SK-N-SH (cell line): ENCODE data around the gene LMBR1L. TPM values are rescaled to one million over a fixed set of nuclear protein-coding genes. Genes with fewer than 3 reads are reported as not detected.

Experiments used
- CTCF ChIA-PET: fragments of 300-600, 350-600 bp; formaldehyde crosslinking; extraction: SDS; loops from one replicate; lab custom pipeline; 2021; lab: Yijun Ruan, JAX
- POLR2A ChIA-PET: fragments of 350-600 bp; sonication (Branson Sonifier 250); formaldehyde crosslinking; extraction: SDS; loops from one replicate; lab custom pipeline; 2020; ENCODE audit warnings: antibody characterized with exemption, inconsistent platforms; lab: Yijun Ruan, JAX
- DNase-seq: peaks from one replicate; pipeline ENCODE4 v3.0.0; 2012
- H2AFZ ChIP-seq: fragments of 200-600 bp; sonication (generic); 2 replicates; pipeline ENCODE4 v1.8.1; 2016; ENCODE audit warnings: antibody characterized with exemption, mild to moderate bottlenecking, low read depth
- H3F3A ChIP-seq: fragments of 200-600 bp; sonication (generic); replicated peaks from 2 replicates; pipeline ENCODE3; 2016; ENCODE audit warnings: antibody characterized with exemption, mild to moderate bottlenecking; ENCODE audit not compliant: insufficient read depth
- H3K27ac ChIP-seq, 2 experiments: fragments of 200-500 bp in 1 of 2; fragments of 200-600 bp in 1 of 2; sonication (Bioruptor generic) in 1 of 2; sonication (generic), shearing (Covaris generic) in 1 of 2; 2 replicates each; pipeline versions ENCODE4 v1.5.1 to v1.6.1; 2014 to 2016; ENCODE audit warnings: low read depth in 2 of 2, inconsistent platforms in 1 of 2, low read length in 1 of 2, mild to moderate bottlenecking in 1 of 2, mixed read lengths in 1 of 2
- H3K27me3 ChIP-seq: fragments of 200-600 bp; sonication (generic), shearing (Covaris generic); 2 replicates; pipeline ENCODE4 v1.6.1; 2016; ENCODE audit warnings: mixed run types; ENCODE audit not compliant: insufficient read depth
- H3K36me3 ChIP-seq, 2 experiments: fragments of 200-500 bp in 1 of 2; fragments of 200-600 bp in 1 of 2; sonication (Bioruptor generic) in 1 of 2; sonication (generic) in 1 of 2; replicated peaks in 1 of 2; 2 replicates each; pipeline versions ENCODE3 to v1.5.1; 2014 to 2016; ENCODE audit warnings: low read length in 1 of 2, mild to moderate bottlenecking in 1 of 2; ENCODE audit not compliant: insufficient read depth in 2 of 2, control insufficient read depth in 1 of 2
- H3K4me1 ChIP-seq, 2 experiments: fragments of 200-500 bp in 1 of 2; fragments of 200-600 bp in 1 of 2; sonication (Bioruptor generic) in 1 of 2; sonication (generic), shearing (Covaris generic) in 1 of 2; 2 replicates each; pipeline versions ENCODE4 v1.5.1 to v1.6.1; 2014 to 2016; ENCODE audit warnings: low read depth in 1 of 2, low read length in 1 of 2, mixed run types in 1 of 2; ENCODE audit not compliant: insufficient read depth in 2 of 2, control insufficient read depth in 1 of 2
- H3K4me2 ChIP-seq: fragments of 200-600 bp; sonication (generic), shearing (Covaris generic); 2 replicates; pipeline ENCODE4 v1.6.1; 2017; ENCODE audit warnings: mixed run types
- H3K4me3 ChIP-seq, 2 experiments: fragments of 200-500 bp in 1 of 2; fragments of 200-600 bp in 1 of 2; sonication (Bioruptor generic) in 1 of 2; sonication (generic), shearing (Covaris generic) in 1 of 2; 2 replicates each; pipeline versions ENCODE4 v1.5.1 to v1.8.1; 2014 to 2016; ENCODE audit warnings: low read depth in 2 of 2, inconsistent platforms in 1 of 2, low read length in 1 of 2, mild to moderate bottlenecking in 1 of 2, mixed read lengths in 1 of 2, moderate library complexity in 1 of 2
- H3K79me2 ChIP-seq: fragments of 200-600 bp; sonication (generic); 2 replicates; pipeline ENCODE4 v1.8.1; 2017; ENCODE audit warnings: mild to moderate bottlenecking; ENCODE audit not compliant: insufficient read depth
- H3K9ac ChIP-seq: fragments of 200-600 bp; sonication (generic); 2 replicates; pipeline ENCODE4 v1.6.1; 2017; ENCODE audit warnings: mixed run types
- H3K9me2 ChIP-seq: fragments of 200-600 bp; sonication (generic); 2 replicates; pipeline ENCODE4 v1.6.1; 2017; ENCODE audit warnings: mixed run types
- H3K9me3 ChIP-seq: fragments of 200-600 bp; sonication (generic); 2 replicates; pipeline ENCODE4 v1.6.1; 2017; ENCODE audit warnings: mixed run types, mild to moderate bottlenecking, moderate library complexity
- H4K20me1 ChIP-seq: fragments of 200-600 bp; sonication (generic); 2 replicates; pipeline ENCODE4 v1.6.1; 2017; ENCODE audit warnings: mild to moderate bottlenecking, mixed run types; ENCODE audit not compliant: insufficient read depth
- CTCF ChIP-seq: fragments of 200-600 bp; sonication (generic); IDR thresholded peaks from 2 replicates; pipeline ENCODE4 v1.6.1; 2017; ENCODE audit warnings: antibody characterized with exemption, mild to moderate bottlenecking, moderate library complexity
- EP300 ChIP-seq, 2 experiments: IDR thresholded peaks; 2 replicates each; pipeline versions ENCODE4 v1.4.0 to v1.6.1; 2012; ENCODE audit warnings: borderline replicate concordance in 1 of 2, low read depth in 1 of 2, low read length in 1 of 2
- FOXJ3 ChIP-seq: sonication (generic); formaldehyde crosslinking; IDR thresholded peaks from 2 replicates; pipeline ENCODE4 v1.5.1; 2020; ENCODE audit warnings: mild to moderate bottlenecking, missing genetic modification reagents
- FOXM1 ChIP-seq: IDR thresholded peaks from 2 replicates; pipeline ENCODE4 v1.4.0; 2012; ENCODE audit warnings: low read depth, mild to moderate bottlenecking
- GABPA ChIP-seq: IDR thresholded peaks from 2 replicates; pipeline ENCODE4 v1.4.0; 2012; ENCODE audit warnings: low read depth, mild to moderate bottlenecking
- IRF3 ChIP-seq: fragments of 150-350 bp; IDR thresholded peaks from 2 replicates; pipeline ENCODE4 v1.6.1; 2016; ENCODE audit warnings: mild to moderate bottlenecking, low read depth, low read length
- JUND ChIP-seq: IDR thresholded peaks from 2 replicates; pipeline ENCODE4 v1.4.0; 2012
- MEF2A ChIP-seq: IDR thresholded peaks from 2 replicates; pipeline ENCODE4 v1.4.0; 2012; ENCODE audit warnings: low read depth, borderline replicate concordance
- NFIC ChIP-seq: IDR thresholded peaks from 2 replicates; pipeline ENCODE4 v1.4.0; 2012; ENCODE audit warnings: borderline replicate concordance
- REST ChIP-seq: IDR thresholded peaks from 2 replicates; pipeline ENCODE4 v1.6.1; 2012; ENCODE audit warnings: mild to moderate bottlenecking, low read depth, low read length, moderate library complexity
- RFX5 ChIP-seq: IDR thresholded peaks from 2 replicates; pipeline ENCODE4 v1.6.1; 2012; ENCODE audit warnings: mild to moderate bottlenecking, improper control_type of control experiment, low read length
- RXRA ChIP-seq: IDR thresholded peaks from 2 replicates; pipeline ENCODE4 v1.4.0; 2012; ENCODE audit warnings: low read depth, mild to moderate bottlenecking, borderline replicate concordance
- SMC3 ChIP-seq: IDR thresholded peaks from 2 replicates; pipeline ENCODE4 v1.6.1; 2012; ENCODE audit warnings: low read depth, low read length, improper control_type of control experiment
- TEAD4 ChIP-seq: IDR thresholded peaks from 2 replicates; pipeline ENCODE4 v1.4.0; 2012; ENCODE audit warnings: mild to moderate bottlenecking, borderline replicate concordance; ENCODE audit not compliant: insufficient read depth
- USF2 ChIP-seq: fragments of 150-350 bp; IDR thresholded peaks from 2 replicates; pipeline ENCODE4 v1.6.1; 2017; ENCODE audit warnings: antibody characterized with exemption, low read length, low read depth, borderline replicate concordance
- ZBTB33 ChIP-seq: IDR thresholded peaks from 2 replicates; pipeline ENCODE4 v1.4.0; 2012; ENCODE audit warnings: low read depth, borderline replicate concordance
- WGBS: methylation state at CpG from one replicate; pipeline ENCODE4 v1.1.6; 2017; ENCODE audit warnings: low lambda C conversion rate; 5-methylcytosine and 5-hydroxymethylcytosine counted together
- polyA plus RNA-seq, 3 experiments: library from polyadenylated mRNA; depleted of rRNA; stranded (reverse); fragments of >200 nt; gene quantifications; 2 replicates each; pipeline ENCODE4 v1.2.3, GENCODE V29; 2012

The LMBR1L gene
- polyA plus RNA-seq, 1 of the 3 experiments (the other 2 are of a cell fraction), result 61.4 TPM

GRCh38 chr12:49098703-49099102 lies 11.9 kb downstream of the LMBR1L start:
- H3K79me2 ChIP-seq, result no peaks in the 10 kb centered on the region
- H2AFZ ChIP-seq, result no peak overlapping the region
- H3K9ac ChIP-seq, result no peak overlapping the region
- no peaks in the 10 kb centered on the region for H4K20me1 ChIP-seq
- H3K27me3 ChIP-seq, result peaks cover 9% of the 10 kb centered on the region; the same call in 1 of the 2 replicates
- DNase-seq, result no peak
- whole genome bisulfite sequencing, result 97% methylated on average over 2 of the region's 2 CpGs
- no peaks in the 10 kb centered on the region for H3K9me3 ChIP-seq
- H3F3A ChIP-seq, result no peaks in the 10 kb centered on the region
- ChIA-PET CTCF (interaction anchor here (0.6 to 25.0 kb wide), 17 partner anchors 10 to 248 kb away, joined by 3 to 315 read pairs (median 6); partner anchors contain the start of genes DNAJC22, LMBR1L and RHEBL1), POLR2A (interaction anchor here (2.4 kb wide), 1 partner anchor 11 kb away, joined by 9 read pairs; no protein-coding TSS in a partner anchor)
- H3K4me1 ChIP-seq, result peaks cover 0 to 13% of the 10 kb centered on the region in 2 experiments; a peak in 1 of 4 replicates
- no peak overlapping the region for H3K4me3 ChIP-seq
- no peak overlapping the region for H3K27ac ChIP-seq
- no peak overlapping the region for H3K4me2 ChIP-seq
- H3K36me3 ChIP-seq, result peaks cover 28 to 46% of the 10 kb centered on the region in 2 experiments
- no peaks in the 10 kb centered on the region for H3K9me2 ChIP-seq
- TF ChIP-seq FOXJ3 (no peak), RFX5 (no peak), FOXM1 (no peak), REST (no peak), SMC3 (no peak), RXRA (no peak), TEAD4 (no peak), JUND (no peak)

- POLR2A ChIA-PET, result interaction anchor here (0.8 to 0.9 kb wide), 2 partner anchors 12 to 33 kb away, joined by 3 to 4 read pairs; partner anchors contain the start of gene TUBA1B
- no peak overlapping the region for H2AFZ ChIP-seq
- TF ChIP-seq GABPA (no peak), CTCF (peak; percentile 79), RFX5 (no peak), RXRA (no peak), NFIC (no peak), MEF2A (no peak), EP300 (IDR thresholded peaks at IDR 0.05; ENCODE audit: borderline replicate concordance in 1 of 2, low read depth in 1 of 2, low read length in 1 of 2) (no peak), IRF3 (no peak), USF2 (no peak), ZBTB33 (no peak), SMC3 (peak; percentile 54)
Observed at GRCh38 chr12:49098035-49098451, 12.6 kb downstream of the LMBR1L start.

More at GRCh38 chr12:49098035-49098451, 12.6 kb downstream of the LMBR1L start:
- H3K9me2 ChIP-seq, result no peaks in the 10 kb centered on the region
- H4K20me1 ChIP-seq, result no peaks in the 10 kb centered on the region
- 46% methylated on average over 4 of the region's 4 CpGs for WGBS
- peaks cover 12% of the 10 kb centered on the region; the same call in 1 of the 2 replicates for H3K27me3 ChIP-seq
- no peak overlapping the region for H3K27ac ChIP-seq
- H3K79me2 ChIP-seq, result no peaks in the 10 kb centered on the region
- DNase-seq, result peak; percentile 78
- CTCF ChIA-PET, result interaction anchor here (0.6 to 25.0 kb wide), 19 partner anchors 11 to 249 kb away, joined by 3 to 315 read pairs (median 5); partner anchors contain the start of genes DNAJC22, LMBR1L and RHEBL1
- peaks cover 21 to 40% of the 10 kb centered on the region in 2 experiments for H3K36me3 ChIP-seq
- H3K4me1 ChIP-seq, result peaks cover 0 to 13% of the 10 kb centered on the region in 2 experiments; a peak in 1 of 4 replicates
- H3K4me2 ChIP-seq, result no peak overlapping the region
- H3K9ac ChIP-seq, result no peak overlapping the region
- H3F3A ChIP-seq, result no peaks in the 10 kb centered on the region
- no peaks in the 10 kb centered on the region for H3K9me3 ChIP-seq
- no peak overlapping the region; a peak in 1 of 4 replicates for H3K4me3 ChIP-seq
